SK-N-SH treated with all-trans-retinoic acid at 6 μM for 48 hours (cell line): ENCODE results near the gene SLC15A1.

Source experiments
- ATAC-seq: fragments of 200-7000 bp; cut with Tn5 transposase; 3 replicates; pipeline ENCODE4 v1.9.1; 2020; ENCODE audit warnings: mild to moderate bottlenecking, moderate library complexity
- ARNTL ChIP-seq: fragments of 450-650 bp; formaldehyde crosslinking; IDR thresholded peaks from 2 replicates; pipeline ENCODE4 v1.5.0; 2020; ENCODE audit warnings: low read depth, mild to moderate bottlenecking, moderate library complexity, borderline replicate concordance
- BACH2 ChIP-seq: fragments of 250-450 bp; sonication (Bioruptor Pico); IDR thresholded peaks from 2 replicates; pipeline ENCODE4 v1.9.0; 2021; ENCODE audit warnings: mild to moderate bottlenecking, borderline replicate concordance
- CREB5 ChIP-seq: fragments of 250-450 bp; sonication (Bioruptor Pico); IDR thresholded peaks from 2 replicates; pipeline ENCODE4 v1.5.1; 2020; ENCODE audit warnings: low read depth, mild to moderate bottlenecking, moderate library complexity
- CSDC2 ChIP-seq: fragments of 250-450 bp; sonication (Bioruptor Pico); IDR thresholded peaks from 2 replicates; pipeline ENCODE4 v1.5.0; 2020; ENCODE audit warnings: mild to moderate bottlenecking, moderate library complexity
- CSRNP3 ChIP-seq: fragments of 250-450 bp; sonication (Bioruptor Pico); IDR thresholded peaks from 2 replicates; pipeline ENCODE4 v1.5.1; 2021; ENCODE audit warnings: mild to moderate bottlenecking, moderate library complexity
- GLIS3 ChIP-seq: fragments of 250-450 bp; sonication (Bioruptor Pico); IDR thresholded peaks from 2 replicates; pipeline ENCODE4 v1.5.0; 2020; ENCODE audit warnings: mild to moderate bottlenecking, moderate library complexity
- ISL1 ChIP-seq: fragments of 250-450 bp; sonication (Bioruptor Pico); IDR thresholded peaks from 2 replicates; pipeline ENCODE4 v2.1.2; 2022; ENCODE audit warnings: mild to moderate bottlenecking, moderate library complexity
- OSR1 ChIP-seq: fragments of 250-450 bp; sonication (Bioruptor Pico); IDR thresholded peaks from 2 replicates; pipeline ENCODE4 v1.8.0; 2022; ENCODE audit warnings: moderate library complexity, mild to moderate bottlenecking, inconsistent platforms
- PPARA ChIP-seq: fragments of 250-450 bp; sonication (Bioruptor Pico); IDR thresholded peaks from 2 replicates; pipeline ENCODE4 v1.5.0; 2020; ENCODE audit warnings: mild to moderate bottlenecking, borderline replicate concordance
- RARB ChIP-seq: fragments of 250-450 bp; sonication (Bioruptor Pico); IDR thresholded peaks from 2 replicates; pipeline ENCODE4 v1.8.0; 2021; ENCODE audit warnings: mild to moderate bottlenecking, moderate library complexity
- SNAI2 ChIP-seq: fragments of 250-450 bp; sonication (Bioruptor Pico); IDR thresholded peaks from 2 replicates; pipeline ENCODE4 v1.5.0; 2020; ENCODE audit warnings: mild to moderate bottlenecking, moderate library complexity
- TCF4 ChIP-seq: fragments of 250-450 bp; sonication (Bioruptor Pico); IDR thresholded peaks from 2 replicates; pipeline ENCODE4 v1.8.0; 2021; ENCODE audit warnings: mild to moderate bottlenecking, moderate library complexity, borderline replicate concordance
- TOX ChIP-seq: fragments of 250-450 bp; sonication (Bioruptor Pico); IDR thresholded peaks from 2 replicates; pipeline ENCODE4 v1.8.0; 2021; ENCODE audit warnings: mild to moderate bottlenecking, moderate library complexity, borderline replicate concordance
- ZC3H10 ChIP-seq: fragments of 250-450 bp; sonication (Bioruptor Pico); IDR thresholded peaks from 2 replicates; pipeline ENCODE4 v1.5.1; 2021; ENCODE audit warnings: mild to moderate bottlenecking, moderate library complexity
- ZFP3 ChIP-seq: fragments of 250-450 bp; sonication (Bioruptor Pico); IDR thresholded peaks from 2 replicates; pipeline ENCODE4 v1.5.0; 2020; ENCODE audit warnings: mild to moderate bottlenecking, moderate library complexity
- ZFP30 ChIP-seq: fragments of 450-650 bp; formaldehyde crosslinking; IDR thresholded peaks from 2 replicates; pipeline ENCODE4 v1.5.0; 2022; ENCODE audit warnings: mild to moderate bottlenecking, moderate library complexity
- ZNF565 ChIP-seq: fragments of 450-650 bp; formaldehyde crosslinking; conservative IDR thresholded peaks from 2 replicates; pipeline ENCODE4 v1.5.0; 2020; ENCODE audit warnings: low read depth, mild to moderate bottlenecking, moderate library complexity
- ZNF70 ChIP-seq: fragments of 450-650 bp; formaldehyde crosslinking; IDR thresholded peaks from 2 replicates; pipeline ENCODE4 v1.5.0; 2020; ENCODE audit warnings: mild to moderate bottlenecking, moderate library complexity
- TF ChIP-seq, protein P1 (sequence below): fragments of 250-450 bp; sonication (Bioruptor Pico); IDR thresholded peaks from 2 replicates; pipeline ENCODE4 v1.8.0; 2021; ENCODE audit warnings: low read depth, mild to moderate bottlenecking, moderate library complexity, borderline replicate concordance

The SLC15A1 gene

DNA sequence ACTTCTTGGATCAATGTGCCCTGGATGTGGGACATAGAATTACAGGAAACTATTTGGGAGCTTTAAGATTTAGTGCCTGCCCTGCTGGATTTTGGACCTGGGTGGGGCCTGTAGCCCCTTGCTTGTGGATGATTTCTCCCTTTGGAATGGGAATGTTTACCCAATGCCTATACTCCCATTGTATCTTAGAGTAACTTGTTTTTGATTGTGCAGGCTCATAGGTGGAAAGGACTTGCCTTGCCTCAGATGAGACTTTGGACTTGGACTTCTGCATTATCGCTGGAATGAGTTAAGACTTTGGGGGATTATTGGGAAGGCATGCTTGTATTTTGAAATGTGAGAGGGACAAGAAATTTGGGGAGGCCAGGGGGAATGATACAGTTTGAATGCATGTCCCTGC lies 13.5 kb downstream of the SLC15A1 start:
- no peak for ATAC-seq
- TF ChIP-seq SNAI2 (CRISPR knock-in tag) (no peak), CREB5 (CRISPR knock-in tag) (no peak), ZC3H10 (CRISPR knock-in tag) (no peak), CSRNP3 (CRISPR knock-in tag) (no peak), ZNF565 (no peak), ZNF70 (CRISPR knock-in tag) (no peak), OSR1 (no peak), ARNTL (CRISPR knock-in tag) (no peak), CSDC2 (CRISPR knock-in tag) (no peak)

DNA sequence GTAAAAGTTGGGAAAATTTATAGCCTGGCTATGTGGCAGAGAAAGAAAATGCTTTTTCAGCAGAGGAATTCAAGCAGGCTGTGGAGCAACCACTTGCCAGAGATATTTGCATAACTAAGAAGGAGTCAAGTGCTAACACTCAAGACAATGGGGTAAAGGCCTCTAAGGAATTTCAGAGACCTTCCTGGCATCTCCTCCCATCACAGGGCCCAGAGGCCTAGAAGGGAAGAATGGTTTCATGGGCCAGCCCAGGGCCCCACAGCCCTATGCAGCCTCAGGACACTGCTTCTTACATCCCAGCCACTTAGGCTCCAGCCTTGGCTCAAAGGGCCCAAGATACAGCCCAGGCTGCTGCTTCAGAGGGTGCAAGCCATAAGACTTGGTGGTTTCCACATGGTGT lies 14.3 kb downstream of the SLC15A1 start:
- no peak for TF ChIP-seq CREB5 (CRISPR knock-in tag)
- ATAC-seq, result no peak

DNA sequence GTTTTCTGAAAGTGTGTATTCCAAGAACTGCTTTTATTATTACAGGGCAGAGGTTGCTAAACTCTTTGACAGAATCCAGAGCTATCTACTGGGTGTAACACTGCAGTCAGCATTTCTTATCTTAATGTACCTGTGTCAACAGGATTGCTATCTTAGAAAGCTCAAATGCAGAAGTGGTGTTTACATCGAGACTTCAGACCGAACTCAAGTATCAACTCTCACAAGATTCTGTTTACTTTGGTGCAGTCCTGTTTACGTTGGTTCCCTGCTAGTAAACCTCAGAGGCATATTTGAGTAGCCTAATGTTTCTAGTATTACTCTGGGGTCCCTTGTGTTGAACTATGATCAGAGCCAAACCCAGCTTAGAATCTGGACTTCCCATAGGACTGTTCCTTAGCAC lies 20.5 kb downstream of the SLC15A1 start:
- ATAC-seq, result no peak
- TF ChIP-seq CREB5 (CRISPR knock-in tag) (no peak), BACH2 (CRISPR knock-in tag) (no peak)
- TF ChIP-seq, protein P1, sequence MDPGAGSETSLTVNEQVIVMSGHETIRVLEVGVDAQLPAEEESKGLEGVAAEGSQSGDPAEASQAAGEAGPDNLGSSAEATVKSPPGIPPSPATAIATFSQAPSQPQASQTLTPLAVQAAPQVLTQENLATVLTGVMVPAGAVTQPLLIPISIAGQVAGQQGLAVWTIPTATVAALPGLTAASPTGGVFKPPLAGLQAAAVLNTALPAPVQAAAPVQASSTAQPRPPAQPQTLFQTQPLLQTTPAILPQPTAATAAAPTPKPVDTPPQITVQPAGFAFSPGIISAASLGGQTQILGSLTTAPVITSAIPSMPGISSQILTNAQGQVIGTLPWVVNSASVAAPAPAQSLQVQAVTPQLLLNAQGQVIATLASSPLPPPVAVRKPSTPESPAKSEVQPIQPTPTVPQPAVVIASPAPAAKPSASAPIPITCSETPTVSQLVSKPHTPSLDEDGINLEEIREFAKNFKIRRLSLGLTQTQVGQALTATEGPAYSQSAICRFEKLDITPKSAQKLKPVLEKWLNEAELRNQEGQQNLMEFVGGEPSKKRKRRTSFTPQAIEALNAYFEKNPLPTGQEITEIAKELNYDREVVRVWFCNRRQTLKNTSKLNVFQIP (CRISPR knock-in tag), result no peak

DNA sequence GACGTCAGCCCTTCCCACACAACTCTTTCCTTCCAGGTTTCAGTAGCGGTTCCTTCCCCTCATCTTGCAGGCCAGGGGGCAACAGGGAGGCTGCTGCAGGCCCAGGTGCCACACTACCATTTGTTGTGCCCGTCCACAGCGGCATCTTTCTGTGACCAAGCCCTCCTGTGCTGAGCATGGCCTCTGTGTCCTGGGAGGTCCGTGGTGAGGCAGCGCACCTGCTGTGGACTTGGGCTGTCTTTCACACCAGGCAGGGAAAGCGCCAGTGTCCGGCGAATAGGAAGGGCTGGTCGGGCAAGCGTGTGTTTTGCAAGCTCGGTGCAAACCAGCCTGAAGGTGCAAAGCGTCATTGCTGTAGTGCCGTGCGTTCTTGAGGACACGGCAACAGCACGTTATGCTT lies 21.4 kb downstream of the SLC15A1 start:
- TF ChIP-seq, protein P1 (CRISPR knock-in tag), result no peak
- no peak for TF ChIP-seq GLIS3 (CRISPR knock-in tag)
- TF ChIP-seq PPARA (CRISPR knock-in tag), result no peak
- TF ChIP-seq TCF4 (CRISPR knock-in tag), result no peak
- no peak for TF ChIP-seq RARB (CRISPR knock-in tag)
- no peak for TF ChIP-seq ISL1
- no peak for TF ChIP-seq ZFP3 (CRISPR knock-in tag)
- no peak for ATAC-seq

- no peak for ATAC-seq
- TF ChIP-seq, protein P1 (CRISPR knock-in tag), result no peak
- TF ChIP-seq GLIS3 (CRISPR knock-in tag), result no peak
- TF ChIP-seq ZFP30 (CRISPR knock-in tag), result no peak
- TF ChIP-seq OSR1, result no peak
- TF ChIP-seq ZFP3 (CRISPR knock-in tag), result no peak
- no peak for TF ChIP-seq TOX (CRISPR knock-in tag)
- TF ChIP-seq PPARA (CRISPR knock-in tag), result no peak
These were observed 22.0 kb downstream of the SLC15A1 start for GRCh38 chr13:98730441-98730840.
